Suprapubic skin (tissue), 4 donors: ENCODE results near the gene FYN.

Experiments
- CTCF ChIP-seq, 2 donors: fragments of 200-600 bp in 1 of 2; fragments of 450-650 bp in 1 of 2; sonication (generic) in 1 of 2; IDR thresholded peaks; one replicate each; pipeline ENCODE4 v1.5.1; 2016 to 2019; ENCODE audit warnings: antibody characterized with exemption in 2 of 2, mild to moderate bottlenecking in 1 of 2, moderate library complexity in 1 of 2
- POLR2A ChIP-seq, 2 donors: fragments of 450-650 bp; IDR thresholded peaks; one replicate each; pipeline ENCODE4 v1.6.1; 2017; ENCODE audit warnings: antibody characterized with exemption in 2 of 2, mild to moderate bottlenecking in 2 of 2, moderate library complexity in 2 of 2
- POLR2AphosphoS5 ChIP-seq, 3 donors: sonication (generic); formaldehyde crosslinking; IDR thresholded peaks; one replicate each; pipeline ENCODE4 v1.6.1; 2017; ENCODE audit warnings: antibody characterized with exemption in 3 of 3

DNA sequence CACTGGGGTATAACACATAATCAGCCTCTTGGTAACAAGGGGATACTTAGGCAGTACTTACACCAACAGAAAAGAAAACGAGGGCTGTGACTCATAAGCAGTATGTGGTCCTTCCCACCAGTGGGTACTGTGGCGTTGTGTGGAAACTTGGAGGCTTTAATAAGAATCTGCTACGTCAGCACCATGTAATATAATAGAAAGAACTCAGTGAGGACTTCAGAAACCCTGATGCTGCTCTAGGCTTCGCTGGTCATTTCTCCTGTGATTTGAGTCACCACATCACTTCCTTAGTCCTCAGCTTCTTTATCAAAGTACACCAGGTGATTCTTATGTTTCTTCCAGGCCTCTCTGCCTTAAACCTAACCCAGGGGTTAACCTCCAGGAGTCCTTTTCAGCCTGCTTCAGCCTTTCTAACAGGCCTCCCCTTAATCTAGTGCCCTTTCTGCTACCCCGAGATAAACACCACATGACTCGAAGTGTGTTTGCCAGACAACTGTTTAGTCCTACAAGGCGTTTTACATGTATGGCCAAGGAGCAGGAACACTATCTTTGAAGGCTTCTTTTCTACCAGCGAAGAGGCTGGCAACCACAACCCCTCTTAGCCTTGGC lies 68.5 kb downstream of the FYN start:
- TF ChIP-seq CTCF (IDR thresholded peaks at IDR 0.05), result no peak
- TF ChIP-seq POLR2A (IDR thresholded peaks at IDR 0.05), result no peak
- TF ChIP-seq POLR2AphosphoS5 (IDR thresholded peaks at IDR 0.05), result no peak
